Measurements from ENCODE around the gene TSHZ2. TPM values are rescaled to one million over a fixed set of nuclear protein-coding genes. Genes with fewer than 3 reads are reported as not detected.
A peak's percentile ranks its signal among the peaks of the same experiment; 100 is the strongest.

TSHZ2 gene
- total RNA-seq, 1 donor from 2014 or later, result 51.9 TPM

GRCh38 chr20:52984451-52984810 lies 12.3 kb downstream of the TSHZ2 start:
- no peaks in the 10 kb centered on the region for H3K27me3 ChIP-seq
- no peaks in the 10 kb centered on the region for H3K9me3 ChIP-seq
- H3K27ac ChIP-seq, result no peak overlapping the region
- no peak for DNase-seq (ENCODE audit: low spot score in 2 of 2)
- no peaks in the 10 kb centered on the region for H3K4me1 ChIP-seq
- intact Hi-C loops (cut with DNase I), result no loop called here
- no peak for TF ChIP-seq CTCF (IDR thresholded peaks at IDR 0.05)
- no peak overlapping the region for H3K4me3 ChIP-seq
- no peaks in the 10 kb centered on the region for H3K36me3 ChIP-seq

GRCh38 chr20:52985687-52986086 lies 13.5 kb downstream of the TSHZ2 start:
- intact Hi-C loops (cut with DNase I), result no loop called here
- no peak for TF ChIP-seq CTCF (IDR thresholded peaks at IDR 0.05)
- Histone ChIP-seq H3K36me3 (no peaks in the 10 kb centered on the region), H3K27me3 (no peaks in the 10 kb centered on the region), H3K4me3 (no peak overlapping the region), H3K4me1 (no peaks in the 10 kb centered on the region), H3K9me3 (no peaks in the 10 kb centered on the region), H3K27ac (no peak overlapping the region)
- DNase-seq (ENCODE audit: low spot score in 2 of 2), result no peak

- Histone ChIP-seq H3K4me1 (no peaks in the 10 kb centered on the region), H3K27ac (no peak overlapping the region), H3K36me3 (no peaks in the 10 kb centered on the region), H3K27me3 (no peaks in the 10 kb centered on the region), H3K4me3 (no peak overlapping the region), H3K9me3 (no peaks in the 10 kb centered on the region)
- intact Hi-C loops (cut with DNase I), result no loop called here
- no peak for DNase-seq (ENCODE audit: low spot score in 2 of 2)
- no peak for TF ChIP-seq CTCF (IDR thresholded peaks at IDR 0.05)
These were observed 15.1 kb downstream of the TSHZ2 start for GRCh38 chr20:52987295-52987694.

GRCh38 chr20:52991830-52992229 lies 19.7 kb downstream of the TSHZ2 start:
- no peaks in the 10 kb centered on the region for H3K36me3 ChIP-seq
- no peak overlapping the region for H3K4me3 ChIP-seq
- no peak for TF ChIP-seq CTCF (IDR thresholded peaks at IDR 0.05)
- H3K27me3 ChIP-seq, result no peaks in the 10 kb centered on the region
- H3K27ac ChIP-seq, result peak overlapping the region in 1 of 2 donors; percentile 25
- no peaks in the 10 kb centered on the region for H3K4me1 ChIP-seq
- no peak for DNase-seq (ENCODE audit: low spot score in 2 of 2)
- intact Hi-C loops (cut with DNase I), result no loop called here
- H3K9me3 ChIP-seq, result no peaks in the 10 kb centered on the region

GRCh38 chr20:52992632-52993031 lies 20.5 kb downstream of the TSHZ2 start:
- Histone ChIP-seq H3K4me3 (no peak overlapping the region), H3K4me1 (no peaks in the 10 kb centered on the region), H3K9me3 (no peaks in the 10 kb centered on the region), H3K27ac (peak overlapping the region in 1 of 2 donors; percentile 25), H3K27me3 (no peaks in the 10 kb centered on the region), H3K36me3 (no peaks in the 10 kb centered on the region)
- DNase-seq (ENCODE audit: low spot score in 2 of 2), result no peak
- no peak for TF ChIP-seq CTCF (IDR thresholded peaks at IDR 0.05)
- intact Hi-C loops (cut with DNase I), result no loop called here

GRCh38 chr20:52993076-52993475 lies 20.9 kb downstream of the TSHZ2 start:
- H3K4me1 ChIP-seq, result no peaks in the 10 kb centered on the region
- DNase-seq (ENCODE audit: low spot score in 2 of 2), result no peak
- no peaks in the 10 kb centered on the region for H3K27me3 ChIP-seq
- no peaks in the 10 kb centered on the region for H3K9me3 ChIP-seq
- H3K27ac ChIP-seq, result peak overlapping the region in 1 of 2 donors; percentile 25
- TF ChIP-seq CTCF (IDR thresholded peaks at IDR 0.05), result no peak
- no peaks in the 10 kb centered on the region for H3K36me3 ChIP-seq
- intact Hi-C loops (cut with DNase I), result no loop called here
- no peak overlapping the region for H3K4me3 ChIP-seq

Measured in ascending aorta (tissue), 2 donors.